Colonic mucosa (tissue), 4 donors: ENCODE results near the gene GDF10. TPM values are rescaled to one million over a fixed set of nuclear protein-coding genes. Genes with fewer than 3 reads are reported as not detected.

ENCODE experiments used
- DNase-seq: peaks from one replicate; pipeline ENCODE4 v3.0.0-alpha.2; 2020
- H3K27ac ChIP-seq: fragments of 200-600 bp; one replicate; pipeline ENCODE4 v1.8.0; 2021
- H3K27me3 ChIP-seq: fragments of 200-600 bp; one replicate; pipeline ENCODE4 v1.8.0; 2021
- H3K36me3 ChIP-seq: fragments of 200-600 bp; one replicate; pipeline ENCODE4 v1.8.0; 2021
- H3K4me1 ChIP-seq: fragments of 200-600 bp; one replicate; pipeline ENCODE4 v1.8.0; 2021; ENCODE audit warnings: mild to moderate bottlenecking
- H3K4me3 ChIP-seq: fragments of 200-600 bp; one replicate; pipeline ENCODE4 v1.8.0; 2021
- H3K9ac ChIP-seq, 2 donors: one replicate each; pipeline ENCODE4 v1.7.0; 2013; ENCODE audit warnings: control low read depth in 2 of 2, low read depth in 2 of 2, low read length in 2 of 2
- H3K9me3 ChIP-seq: fragments of 200-600 bp; one replicate; pipeline ENCODE4 v1.8.0; 2021
- intact Hi-C: fragments of 100-400 bp; cut with DNase I; formaldehyde crosslinking; loops from one replicate; pipeline ENCODE4 v1.14.1; 2022
- total RNA-seq, 2 donors: library from RNA; stranded (reverse); fragmentation: NEBNext Ultra II Directional in 1 of 2; extraction: Animal tissue kit (Norgen Biotek cat#: 25700) in 1 of 2; gene quantifications; one replicate each; pipeline ENCODE4 v1.2.1, GENCODE V29; 2021
- TF ChIP-seq, protein P1 (sequence below): fragments of 200-600 bp; IDR thresholded peaks from one replicate; pipeline ENCODE4 v1.8.0; 2022; ENCODE audit warnings: antibody characterized with exemption, mild to moderate bottlenecking
- donor health status: healthy.
- donor health status: DM: no; HTN: no; CAD: no.
- donor health status: DM: no; HTN: no; CAD: no.

GDF10 gene
- total RNA-seq, 2 donors from 2014 or later, result 0.10 to 0.37 TPM

DNA sequence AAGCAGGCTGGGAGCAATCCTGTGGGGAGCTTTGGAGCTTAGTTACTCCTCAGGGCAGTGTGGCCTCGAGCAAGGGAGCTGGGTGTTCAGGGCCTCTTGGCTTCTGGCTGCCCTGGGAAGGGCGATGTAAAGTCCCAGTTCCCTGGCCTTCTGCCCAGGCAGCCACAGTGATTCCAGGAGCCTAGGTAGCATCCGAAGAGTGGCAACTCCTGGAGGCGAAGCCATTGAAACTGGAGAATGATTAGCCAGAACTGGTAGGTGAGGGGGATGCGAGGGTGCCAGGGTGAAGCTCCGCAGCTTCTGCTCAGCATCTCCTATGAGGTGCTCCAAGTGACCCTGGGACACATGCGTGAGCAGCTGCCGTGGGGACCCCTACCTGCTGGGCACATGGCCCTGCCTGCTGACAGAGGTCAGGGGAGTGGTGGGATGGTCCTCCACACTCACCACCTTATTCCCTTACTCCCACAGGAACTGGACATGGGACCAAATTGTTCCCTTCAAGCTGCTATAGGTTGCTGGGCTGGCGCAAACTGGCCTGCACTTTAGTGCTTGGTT lies 14.5 kb downstream of the GDF10 start:
- H3K4me3 ChIP-seq, result no peak overlapping the region
- no peak for DNase-seq
- no peaks in the 10 kb centered on the region for H3K36me3 ChIP-seq
- no peaks in the 10 kb centered on the region for H3K27me3 ChIP-seq
- no peak overlapping the region for H3K9ac ChIP-seq
- no peak overlapping the region for H3K27ac ChIP-seq
- TF ChIP-seq, protein P1, sequence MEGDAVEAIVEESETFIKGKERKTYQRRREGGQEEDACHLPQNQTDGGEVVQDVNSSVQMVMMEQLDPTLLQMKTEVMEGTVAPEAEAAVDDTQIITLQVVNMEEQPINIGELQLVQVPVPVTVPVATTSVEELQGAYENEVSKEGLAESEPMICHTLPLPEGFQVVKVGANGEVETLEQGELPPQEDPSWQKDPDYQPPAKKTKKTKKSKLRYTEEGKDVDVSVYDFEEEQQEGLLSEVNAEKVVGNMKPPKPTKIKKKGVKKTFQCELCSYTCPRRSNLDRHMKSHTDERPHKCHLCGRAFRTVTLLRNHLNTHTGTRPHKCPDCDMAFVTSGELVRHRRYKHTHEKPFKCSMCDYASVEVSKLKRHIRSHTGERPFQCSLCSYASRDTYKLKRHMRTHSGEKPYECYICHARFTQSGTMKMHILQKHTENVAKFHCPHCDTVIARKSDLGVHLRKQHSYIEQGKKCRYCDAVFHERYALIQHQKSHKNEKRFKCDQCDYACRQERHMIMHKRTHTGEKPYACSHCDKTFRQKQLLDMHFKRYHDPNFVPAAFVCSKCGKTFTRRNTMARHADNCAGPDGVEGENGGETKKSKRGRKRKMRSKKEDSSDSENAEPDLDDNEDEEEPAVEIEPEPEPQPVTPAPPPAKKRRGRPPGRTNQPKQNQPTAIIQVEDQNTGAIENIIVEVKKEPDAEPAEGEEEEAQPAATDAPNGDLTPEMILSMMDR, result no peak
- no peaks in the 10 kb centered on the region for H3K4me1 ChIP-seq
- no peaks in the 10 kb centered on the region for H3K9me3 ChIP-seq
- intact Hi-C loops, result loop anchor here (5.0 kb wide), 1 partner anchor 292 kb away; no protein-coding TSS in a partner anchor

- TF ChIP-seq, protein P1, result no peak
- H3K36me3 ChIP-seq, result no peaks in the 10 kb centered on the region
- H3K9me3 ChIP-seq, result no peaks in the 10 kb centered on the region
- intact Hi-C loops, result no loop called here
- H3K27ac ChIP-seq, result no peak overlapping the region
- H3K9ac ChIP-seq, result no peak overlapping the region
- no peaks in the 10 kb centered on the region for H3K4me1 ChIP-seq
- no peak for DNase-seq
- no peak overlapping the region for H3K4me3 ChIP-seq
- H3K27me3 ChIP-seq, result no peaks in the 10 kb centered on the region
Measured at GRCh38 chr10:47315421-47315820, 15.4 kb downstream of the GDF10 start.

- H3K9ac ChIP-seq, result no peak overlapping the region
- H3K27ac ChIP-seq, result no peak overlapping the region
- H3K27me3 ChIP-seq, result no peaks in the 10 kb centered on the region
- TF ChIP-seq, protein P1, result no peak
- H3K9me3 ChIP-seq, result no peaks in the 10 kb centered on the region
- H3K4me3 ChIP-seq, result no peak overlapping the region
- no peaks in the 10 kb centered on the region for H3K4me1 ChIP-seq
- no peaks in the 10 kb centered on the region for H3K36me3 ChIP-seq
- DNase-seq, result no peak
- intact Hi-C loops, result no loop called here
Measured at GRCh38 chr10:47316131-47316530, 16.1 kb downstream of the GDF10 start.

GRCh38 chr10:47317251-47317650 lies 17.3 kb downstream of the GDF10 start:
- TF ChIP-seq, protein P1, result no peak

DNA sequence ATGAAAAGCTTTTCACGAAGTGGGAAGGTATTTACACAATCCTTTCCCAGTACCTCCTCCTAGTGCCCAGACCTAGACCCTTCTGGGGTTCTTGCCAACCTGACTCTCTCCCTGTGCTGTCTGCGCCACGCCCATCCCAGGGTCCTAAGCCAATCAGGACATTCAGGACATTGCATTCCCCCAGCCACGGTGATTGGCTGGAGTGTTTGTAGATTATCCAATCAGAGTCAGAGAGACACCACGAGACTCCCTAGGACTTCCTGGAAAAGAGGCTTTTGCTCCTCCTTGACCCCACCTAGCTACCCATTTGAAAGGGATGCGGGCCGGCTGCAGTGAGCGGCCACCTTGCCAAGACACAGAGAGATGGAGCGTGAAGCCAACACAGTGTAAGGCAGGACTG lies 18.7 kb downstream of the GDF10 start:
- Histone ChIP-seq H3K9ac (no peak overlapping the region), H3K4me1 (no peaks in the 10 kb centered on the region), H3K9me3 (no peaks in the 10 kb centered on the region), H3K36me3 (no peaks in the 10 kb centered on the region), H3K27ac (no peak overlapping the region), H3K4me3 (no peak overlapping the region), H3K27me3 (no peaks in the 10 kb centered on the region)
- TF ChIP-seq, protein P1, result no peak
- intact Hi-C loops, result no loop called here
- no peak for DNase-seq

More at GRCh38 chr10:47317251-47317650, 17.3 kb downstream of the GDF10 start:
- no peaks in the 10 kb centered on the region for H3K4me1 ChIP-seq
- H3K27ac ChIP-seq, result no peak overlapping the region
- H3K9ac ChIP-seq, result no peak overlapping the region
- no peaks in the 10 kb centered on the region for H3K27me3 ChIP-seq
- intact Hi-C loops, result no loop called here
- H3K9me3 ChIP-seq, result no peaks in the 10 kb centered on the region
- DNase-seq, result no peak
- no peak overlapping the region for H3K4me3 ChIP-seq
- H3K36me3 ChIP-seq, result no peaks in the 10 kb centered on the region
